HG03159 (cell line): Measurements from ENCODE around the gene SDK1.
"Not testable (repeated sequence)": the region's sequence is repeated elsewhere in the genome, so short reads cannot be mapped to it uniquely, and the experiment has no call there.

ENCODE experiments used
- ATAC-seq: cut with Tn5 transposase; IDR thresholded peaks from one replicate; pipeline ENCODE4 v1.9.1; 2021; ENCODE audit warnings: mild to moderate bottlenecking, moderate library complexity; ENCODE audit not compliant: unreplicated experiment

SDK1 gene

GRCh38 chr7:4225881-4226523 lies 925.0 kb downstream of the SDK1 start:
- ATAC-seq = no peak

- no peak for ATAC-seq
Measured at GRCh38 chr7:4226524-4226882, 925.5 kb downstream of the SDK1 start.

GRCh38 chr7:4227105-4228010 lies 926.3 kb downstream of the SDK1 start:
- no peak for ATAC-seq

- ATAC-seq = no peak
Measured at GRCh38 chr7:4230352-4230751, 929.3 kb downstream of the SDK1 start.

GRCh38 chr7:4233146-4233545 lies 932.1 kb downstream of the SDK1 start:
- no peak for ATAC-seq

GRCh38 chr7:4233621-4234497 lies 932.8 kb downstream of the SDK1 start:
- ATAC-seq = no peak

- ATAC-seq = no peak
Measured at GRCh38 chr7:4234498-4234855, 933.4 kb downstream of the SDK1 start.

GRCh38 chr7:4234886-4235285 lies 933.8 kb downstream of the SDK1 start:
- ATAC-seq = no peak

GRCh38 chr7:4235596-4235995 lies 934.5 kb downstream of the SDK1 start:
- no peak for ATAC-seq

- no peak for ATAC-seq
Measured at GRCh38 chr7:4236389-4236788, 935.3 kb downstream of the SDK1 start.

- ATAC-seq = not testable (repeated sequence)
Measured at GRCh38 chr7:4236873-4237272, 935.8 kb downstream of the SDK1 start.

- no peak for ATAC-seq
Measured at GRCh38 chr7:4237296-4238235, 936.5 kb downstream of the SDK1 start.

- ATAC-seq = no peak
Measured at GRCh38 chr7:4238861-4239260, 937.8 kb downstream of the SDK1 start.

GRCh38 chr7:4240042-4240441 lies 939.0 kb downstream of the SDK1 start:
- ATAC-seq = no peak

- no peak for ATAC-seq
Measured at GRCh38 chr7:4240520-4241303, 939.7 kb downstream of the SDK1 start.

GRCh38 chr7:4241304-4241612 lies 940.2 kb downstream of the SDK1 start:
- no peak for ATAC-seq

GRCh38 chr7:4241791-4242190 lies 940.7 kb downstream of the SDK1 start:
- ATAC-seq = no peak

- no peak for ATAC-seq
Measured at GRCh38 chr7:4242706-4243105, 941.7 kb downstream of the SDK1 start.

GRCh38 chr7:4244041-4244440 lies 943.0 kb downstream of the SDK1 start:
- ATAC-seq = no peak

GRCh38 chr7:4244635-4245034 lies 943.6 kb downstream of the SDK1 start:
- no peak for ATAC-seq
